ENCODE measurements around the gene STK24.

STK24 gene

GRCh38 chr13:98398581-98398980 lies 178.3 kb downstream of the STK24 start:
- no peak for DNase-seq

- DNase-seq: no peak
These were observed 179.0 kb downstream of the STK24 start for GRCh38 chr13:98397861-98398260.

- DNase-seq: no peak
These were observed 179.7 kb downstream of the STK24 start for GRCh38 chr13:98397221-98397620.

GRCh38 chr13:98396071-98396710 lies 180.7 kb downstream of the STK24 start:
- DNase-seq: no peak

All from KG1 (cell line).